Epithelial cell of esophagus (primary cell): Measurements from ENCODE around the gene GPR35.

ENCODE experiments used
- DNase-seq: peaks from one replicate; pipeline ENCODE4 v3.0.0; 2010; ENCODE audit warnings: low read depth
- H3K4me3 ChIP-seq: 2 replicates; pipeline ENCODE4 v1.5.1; 2011; ENCODE audit warnings: mild to moderate bottlenecking, low read length, control low read depth
- CTCF ChIP-seq: IDR thresholded peaks from 2 replicates; pipeline ENCODE4 v1.5.1; 2011; ENCODE audit warnings: low read depth, mild to moderate bottlenecking, low read length, control low read depth, inconsistent platforms; ENCODE audit not compliant: insufficient read depth; ENCODE audit errors: missing control alignments

The GPR35 gene

DNA sequence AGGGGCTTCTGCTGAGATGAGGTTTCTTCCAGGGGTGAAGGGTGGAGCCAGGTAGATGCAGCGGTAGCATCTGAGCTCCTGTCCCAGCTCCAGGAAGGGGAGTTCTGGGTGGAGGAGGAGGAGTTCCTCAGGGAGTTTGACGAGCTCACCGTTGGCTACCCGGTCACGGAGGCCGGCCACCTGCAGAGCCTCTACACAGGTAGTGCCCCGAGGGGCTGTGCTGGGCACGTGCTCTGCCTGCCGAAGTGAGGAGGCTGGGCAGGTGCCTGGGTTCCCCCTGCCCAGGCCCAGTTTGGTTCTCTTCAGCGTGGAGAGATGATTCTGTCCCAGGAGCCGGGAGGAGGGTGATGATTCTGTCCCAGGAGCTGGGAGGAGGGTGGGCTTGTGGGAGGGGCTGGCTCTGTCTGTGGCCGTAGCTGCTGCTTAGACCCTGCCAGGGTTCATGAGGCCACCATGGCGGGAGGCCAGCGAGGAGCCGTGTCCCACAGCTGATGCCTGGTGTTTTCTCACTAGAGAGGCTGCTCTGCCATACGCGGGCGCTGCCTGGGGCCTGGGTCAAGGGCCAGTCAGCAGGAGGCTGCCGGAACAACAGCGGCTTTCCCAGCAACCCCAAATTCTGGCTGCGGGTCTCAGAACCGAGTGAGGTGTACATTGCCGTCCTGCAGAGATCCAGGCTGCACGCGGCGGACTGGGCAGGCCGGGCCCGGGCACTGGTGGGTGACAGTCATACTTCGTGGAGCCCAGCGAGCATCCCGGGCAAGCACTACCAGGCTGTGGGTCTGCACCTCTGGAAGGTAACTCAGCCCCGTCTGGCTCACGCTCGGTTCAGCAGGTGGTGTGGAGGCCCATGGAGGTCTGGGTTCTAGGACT is 30.5 kb upstream of the GPR35 start:
- H3K4me3 ChIP-seq, result no peak overlapping the region
- DNase-seq, result no peak
- TF ChIP-seq CTCF, result no peak

DNA sequence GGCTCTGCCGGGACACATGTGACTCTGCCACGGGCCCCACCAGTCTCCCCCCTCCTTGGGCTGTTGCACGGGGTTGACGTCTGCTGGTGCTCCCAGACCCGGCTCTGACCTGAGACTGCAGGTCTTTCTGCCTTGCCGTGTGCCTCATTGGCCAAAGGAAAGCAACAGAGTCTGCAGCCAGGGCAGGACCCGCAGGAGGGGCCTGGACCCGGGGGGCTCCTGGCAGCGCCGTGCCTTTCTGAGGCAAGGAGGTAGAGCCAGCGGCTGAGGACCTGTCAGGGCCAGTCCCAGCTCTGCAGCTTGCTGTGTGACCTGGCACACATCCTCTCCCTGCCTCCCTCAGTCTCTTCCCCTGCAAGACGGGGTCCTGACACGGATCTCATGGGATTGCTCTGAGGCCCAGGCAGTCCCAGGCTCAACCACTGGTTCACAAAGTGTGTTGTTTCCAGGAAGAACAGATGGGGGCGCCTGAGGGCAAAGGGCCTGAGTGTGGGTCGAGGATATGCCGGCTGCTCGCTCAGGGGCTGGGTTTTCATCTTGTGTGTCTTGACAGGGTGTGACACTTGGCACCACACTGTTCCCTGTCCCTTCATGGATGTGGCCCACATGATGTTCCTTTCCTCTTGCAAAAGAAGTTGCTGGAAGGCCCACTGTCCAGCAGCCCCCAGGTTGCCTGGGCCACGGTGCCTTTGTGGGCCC is 29.8 kb upstream of the GPR35 start:
- DNase-seq, result peak; percentile 37
- H3K4me3 ChIP-seq, result no peak overlapping the region
- peak; percentile 32 for TF ChIP-seq CTCF

- no peak for DNase-seq
- no peak for TF ChIP-seq CTCF
- H3K4me3 ChIP-seq, result no peak overlapping the region
Measured at GRCh38 chr2:240596080-240596460, 29.2 kb upstream of the GPR35 start.

DNA sequence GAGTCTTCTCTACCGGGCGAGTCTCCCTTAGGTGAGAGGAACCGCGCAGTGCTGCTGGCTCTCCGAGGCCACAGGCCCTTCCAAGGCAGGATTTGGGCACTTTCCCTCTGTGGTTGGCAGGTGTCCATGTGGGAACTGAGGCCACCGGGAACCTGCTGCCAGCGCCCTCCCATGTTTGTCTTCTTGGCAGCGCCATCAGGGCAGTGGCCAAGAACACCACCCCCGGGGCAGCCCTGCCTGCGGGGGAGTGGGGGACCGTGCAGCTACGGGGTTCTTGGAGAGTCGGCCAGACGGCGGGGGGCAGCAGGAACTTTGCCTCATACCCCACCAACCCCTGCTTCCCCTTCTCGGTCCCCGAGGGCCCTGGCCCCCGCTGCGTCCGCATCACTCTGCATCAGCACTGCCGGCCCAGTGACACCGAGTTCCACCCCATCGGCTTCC is 28.8 kb upstream of the GPR35 start:
- H3K4me3 ChIP-seq, result no peak overlapping the region
- TF ChIP-seq CTCF, result no peak
- no peak for DNase-seq

- DNase-seq, result no peak
- no peak overlapping the region for H3K4me3 ChIP-seq
- no peak for TF ChIP-seq CTCF
Measured at GRCh38 chr2:240597054-240597418, 28.2 kb upstream of the GPR35 start.

DNA sequence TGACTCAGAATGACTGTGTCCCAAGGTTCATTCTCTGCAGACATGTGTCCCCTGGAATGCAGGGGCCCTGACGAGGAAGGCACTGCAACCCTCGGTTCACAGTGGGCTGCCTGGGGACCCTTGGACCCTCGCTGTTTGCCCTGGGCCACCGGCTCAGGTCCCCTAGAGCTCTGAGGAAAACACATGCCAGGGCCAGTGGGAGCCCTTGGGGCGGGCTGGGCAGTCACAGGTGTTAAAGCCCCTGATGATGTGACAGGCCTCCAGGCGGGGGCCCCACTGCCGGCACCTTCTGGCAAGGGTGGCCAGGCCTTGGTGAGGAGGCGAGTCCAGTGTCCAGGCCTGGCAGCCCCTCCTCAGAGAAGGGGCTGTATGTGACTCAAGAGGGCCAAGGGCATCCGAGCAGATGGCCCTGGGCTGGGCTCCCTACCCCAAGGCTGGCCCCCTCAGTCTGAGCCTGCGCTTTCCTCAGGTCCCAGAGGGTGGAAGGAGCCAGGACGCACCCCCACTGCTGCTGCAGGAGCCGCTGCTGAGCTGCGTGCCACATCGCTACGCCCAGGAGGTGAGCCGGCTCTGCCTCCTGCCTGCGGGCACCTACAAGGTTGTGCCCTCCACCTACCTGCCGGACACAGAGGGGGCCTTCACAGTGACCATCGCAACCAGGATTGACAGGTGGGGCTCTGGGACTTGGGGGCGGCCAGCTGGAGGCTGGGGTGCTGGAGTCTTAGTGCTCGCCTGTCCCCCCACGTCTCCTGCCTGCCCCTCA is 27.7 kb upstream of the GPR35 start:
- no peak for TF ChIP-seq CTCF
- no peak for DNase-seq
- H3K4me3 ChIP-seq, result no peak overlapping the region
